Effector memory CD4-positive, alpha-beta T cell (primary cell): ENCODE results near the gene GDE1.

Experiments used
- DNase-seq, 3 donors: peaks; one replicate each; pipeline ENCODE4 v3.0.0-alpha.2; 2020
- H3K27ac ChIP-seq: 2 replicates; pipeline ENCODE4 v1.7.0; 2013; ENCODE audit warnings: mild to moderate bottlenecking, low read length, moderate library complexity; ENCODE audit not compliant: insufficient read depth, poor library complexity, severe bottlenecking
- H3K27me3 ChIP-seq: replicated peaks from 2 replicates; pipeline ENCODE4 v1.7.0; 2013; ENCODE audit warnings: mild to moderate bottlenecking, low read length; ENCODE audit not compliant: insufficient read depth, control insufficient read depth, poor library complexity, severe bottlenecking
- H3K36me3 ChIP-seq: 2 replicates; pipeline ENCODE4 v1.7.0; 2013; ENCODE audit warnings: mild to moderate bottlenecking, low read length, moderate library complexity; ENCODE audit not compliant: control insufficient read depth, insufficient read depth
- H3K4me1 ChIP-seq: 2 replicates; pipeline ENCODE4 v1.7.0; 2013; ENCODE audit warnings: low read length, mild to moderate bottlenecking; ENCODE audit not compliant: control insufficient read depth, insufficient read depth, poor library complexity, severe bottlenecking
- H3K4me3 ChIP-seq: 2 replicates; pipeline ENCODE4 v1.7.0; 2013; ENCODE audit warnings: low read length, low read depth, mild to moderate bottlenecking; ENCODE audit not compliant: insufficient read depth, poor library complexity, severe bottlenecking
- H3K9me3 ChIP-seq: 2 replicates; pipeline ENCODE4 v1.7.0; 2013; ENCODE audit warnings: mild to moderate bottlenecking, low read length, moderate library complexity; ENCODE audit not compliant: control insufficient read depth

The GDE1 gene

DNA sequence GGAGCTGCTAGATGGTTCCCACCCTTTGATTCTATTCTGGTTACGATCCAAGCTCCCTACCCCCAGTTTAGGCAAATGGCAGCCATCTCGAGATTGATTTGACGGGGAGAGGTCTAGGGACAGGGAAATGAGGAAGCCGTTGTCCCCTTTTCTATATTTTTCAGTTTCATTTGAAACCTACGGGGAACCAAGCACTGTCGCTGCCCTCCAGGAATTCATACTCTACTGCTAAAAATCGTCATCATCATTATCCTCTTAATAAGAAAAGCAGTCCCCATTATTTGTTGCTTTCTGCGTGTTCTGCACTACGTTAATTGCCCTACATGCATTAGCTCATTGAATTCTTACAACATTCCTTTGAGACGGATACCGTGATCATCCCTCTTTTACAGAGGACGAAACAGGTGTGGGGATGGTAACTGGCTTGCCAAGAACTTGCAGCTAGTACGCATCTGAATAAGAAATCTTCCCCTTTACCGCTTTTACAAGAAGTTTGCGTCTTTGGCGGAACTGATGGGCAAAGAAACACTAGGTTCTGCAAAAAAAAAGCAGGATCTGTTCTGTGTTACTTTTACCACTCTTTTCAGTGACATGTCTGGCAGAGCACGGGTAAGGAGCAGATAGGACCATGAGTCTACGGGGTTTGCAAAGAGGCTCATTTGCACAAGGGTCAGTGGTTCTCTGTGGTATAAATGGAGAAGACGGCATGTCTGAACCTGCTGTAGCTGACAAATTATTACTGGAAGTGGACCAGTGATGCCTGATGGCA is 2.9 kb upstream of the GDE1 start:
- no peak for DNase-seq
- Histone ChIP-seq H3K27ac (peak overlapping the region; percentile 67), H3K9me3 (no peaks in the 10 kb centered on the region), H3K27me3 (no peaks in the 10 kb centered on the region), H3K4me3 (peak overlapping the region; percentile 98), H3K36me3 (peaks cover 8% of the 10 kb centered on the region), H3K4me1 (peaks cover 21% of the 10 kb centered on the region)

DNA sequence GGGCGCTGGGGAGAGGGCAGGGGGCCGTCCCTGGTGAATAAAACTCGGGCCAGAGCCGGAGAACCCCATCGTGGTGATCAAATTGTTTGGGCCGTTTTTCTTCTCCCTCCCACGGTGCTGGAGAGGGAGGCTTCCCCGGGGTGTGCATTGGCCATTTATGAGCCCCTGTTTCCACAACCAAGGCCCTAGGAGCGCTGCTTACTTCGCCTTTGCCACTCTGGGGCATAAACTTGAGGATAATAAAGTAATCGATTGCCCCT is 2.4 kb upstream of the GDE1 start:
- H3K27ac ChIP-seq, result peak overlapping the region; percentile 67
- H3K27me3 ChIP-seq, result no peaks in the 10 kb centered on the region
- H3K4me3 ChIP-seq, result peak overlapping the region; percentile 98
- no peak for DNase-seq
- H3K36me3 ChIP-seq, result peaks cover 8% of the 10 kb centered on the region
- H3K4me1 ChIP-seq, result peaks cover 21% of the 10 kb centered on the region
- H3K9me3 ChIP-seq, result no peaks in the 10 kb centered on the region

- no peaks in the 10 kb centered on the region for H3K27me3 ChIP-seq
- H3K4me3 ChIP-seq, result peak within 1 kb of the TSS; percentile 98
- H3K9me3 ChIP-seq, result no peaks in the 10 kb centered on the region
- peak; percentile 89 to 92 (median 91) for DNase-seq
- peaks cover 21% of the 10 kb centered on the region for H3K4me1 ChIP-seq
- peaks cover 2% of the 10 kb centered on the region for H3K36me3 ChIP-seq
- peak within 1 kb of the TSS; percentile 67 for H3K27ac ChIP-seq
These were observed 1.9 kb upstream of the GDE1 start, which contains the start of gene CCP110 for GRCh38 chr16:19523559-19524355. Gene CCP110, plus strand, starts transcription at chr16:19523942. Its CDS starts 3,940 bp downstream, at chr16:19527882.

- H3K27me3 ChIP-seq, result no peaks in the 10 kb centered on the region
- H3K27ac ChIP-seq, result peak overlapping the region; percentile 67
- H3K36me3 ChIP-seq, result no peaks in the 10 kb centered on the region
- H3K9me3 ChIP-seq, result no peaks in the 10 kb centered on the region
- H3K4me3 ChIP-seq, result no peak overlapping the region
- H3K4me1 ChIP-seq, result peaks cover 21% of the 10 kb centered on the region
- no peak for DNase-seq
These were observed 1.3 kb upstream of the GDE1 start for GRCh38 chr16:19523184-19523558.

GRCh38 chr16:19522760-19523159 is 862 bp upstream of the GDE1 start:
- H3K27ac ChIP-seq, result no peak overlapping the region
- no peak for DNase-seq
- no peak overlapping the region for H3K4me3 ChIP-seq
- no peaks in the 10 kb centered on the region for H3K9me3 ChIP-seq
- no peaks in the 10 kb centered on the region for H3K36me3 ChIP-seq
- no peaks in the 10 kb centered on the region for H3K27me3 ChIP-seq
- H3K4me1 ChIP-seq, result peaks cover 21% of the 10 kb centered on the region

DNA sequence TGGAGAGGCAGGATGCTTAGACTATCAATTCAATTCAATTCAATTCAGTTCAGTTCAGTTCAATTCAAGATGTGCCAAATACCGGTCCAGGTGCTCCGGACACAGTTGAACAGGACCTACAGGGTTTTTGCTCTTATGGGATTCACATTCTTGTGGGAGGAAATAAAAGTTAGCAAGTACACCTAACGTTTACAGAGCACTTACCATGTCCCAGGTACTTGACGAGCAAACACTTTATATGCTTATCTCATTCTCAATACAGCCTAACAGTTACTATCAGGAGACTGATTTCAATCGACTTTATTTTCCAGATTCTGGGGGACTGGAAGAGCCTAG is 467 bp upstream of the GDE1 start:
- Histone ChIP-seq H3K9me3 (no peaks in the 10 kb centered on the region), H3K27me3 (no peaks in the 10 kb centered on the region), H3K27ac (peak overlapping the region; percentile 77), H3K4me3 (no peak overlapping the region), H3K4me1 (peaks cover 21% of the 10 kb centered on the region), H3K36me3 (no peaks in the 10 kb centered on the region)
- no peak for DNase-seq

DNA sequence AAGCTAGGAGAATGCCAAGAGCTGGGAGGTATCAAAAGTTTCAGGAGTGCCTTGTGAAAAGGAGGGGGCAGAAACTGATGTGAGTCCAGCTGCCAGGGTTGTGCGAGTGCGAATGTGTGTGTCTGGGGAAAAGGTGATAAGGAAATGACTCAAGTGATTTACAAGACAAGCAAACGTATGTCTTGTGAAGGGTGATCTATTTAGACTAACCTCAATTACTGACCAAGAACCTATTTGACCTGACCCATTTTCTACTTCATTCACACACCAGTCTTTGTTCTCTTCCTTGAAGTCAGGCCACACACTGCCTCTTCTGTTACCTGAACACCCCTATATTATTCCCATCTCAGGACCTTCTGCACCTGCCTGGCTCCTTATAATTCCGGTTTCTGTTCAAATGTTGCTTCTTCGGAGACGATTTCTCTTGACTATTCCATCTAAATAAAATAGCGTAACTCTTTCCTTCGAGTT is 1.0 kb downstream of the GDE1 start:
- H3K27ac ChIP-seq, result peak overlapping the region; percentile 77
- H3K4me3 ChIP-seq, result peak overlapping the region; percentile 77
- H3K27me3 ChIP-seq, result no peaks in the 10 kb centered on the region
- peaks cover 21% of the 10 kb centered on the region for H3K4me1 ChIP-seq
- no peak for DNase-seq
- H3K36me3 ChIP-seq, result peaks cover 10% of the 10 kb centered on the region
- no peaks in the 10 kb centered on the region for H3K9me3 ChIP-seq

DNA sequence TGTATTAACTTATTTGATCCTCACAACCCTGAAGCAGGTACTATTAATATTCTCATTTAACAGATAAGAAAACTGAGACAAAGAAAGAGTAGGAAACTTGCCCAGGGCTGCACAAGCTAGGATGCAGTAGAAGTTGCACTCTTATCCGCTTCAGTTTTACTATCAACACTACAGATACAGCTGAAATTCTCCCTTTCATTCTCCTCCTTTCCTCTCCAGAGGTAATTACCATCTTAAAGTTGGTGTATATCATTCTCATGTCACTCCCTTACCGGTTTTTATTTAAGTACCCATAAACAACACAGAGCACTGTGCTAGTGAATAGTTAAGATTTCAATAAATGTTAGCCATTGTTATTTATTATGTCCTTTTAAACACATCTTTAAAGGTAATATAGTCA is 3.5 kb downstream of the GDE1 start:
- H3K36me3 ChIP-seq, result peaks cover 19% of the 10 kb centered on the region
- H3K4me3 ChIP-seq, result no peak overlapping the region
- no peak overlapping the region for H3K27ac ChIP-seq
- H3K4me1 ChIP-seq, result peaks cover 13% of the 10 kb centered on the region
- no peaks in the 10 kb centered on the region for H3K9me3 ChIP-seq
- DNase-seq, result no peak
- H3K27me3 ChIP-seq, result no peaks in the 10 kb centered on the region

DNA sequence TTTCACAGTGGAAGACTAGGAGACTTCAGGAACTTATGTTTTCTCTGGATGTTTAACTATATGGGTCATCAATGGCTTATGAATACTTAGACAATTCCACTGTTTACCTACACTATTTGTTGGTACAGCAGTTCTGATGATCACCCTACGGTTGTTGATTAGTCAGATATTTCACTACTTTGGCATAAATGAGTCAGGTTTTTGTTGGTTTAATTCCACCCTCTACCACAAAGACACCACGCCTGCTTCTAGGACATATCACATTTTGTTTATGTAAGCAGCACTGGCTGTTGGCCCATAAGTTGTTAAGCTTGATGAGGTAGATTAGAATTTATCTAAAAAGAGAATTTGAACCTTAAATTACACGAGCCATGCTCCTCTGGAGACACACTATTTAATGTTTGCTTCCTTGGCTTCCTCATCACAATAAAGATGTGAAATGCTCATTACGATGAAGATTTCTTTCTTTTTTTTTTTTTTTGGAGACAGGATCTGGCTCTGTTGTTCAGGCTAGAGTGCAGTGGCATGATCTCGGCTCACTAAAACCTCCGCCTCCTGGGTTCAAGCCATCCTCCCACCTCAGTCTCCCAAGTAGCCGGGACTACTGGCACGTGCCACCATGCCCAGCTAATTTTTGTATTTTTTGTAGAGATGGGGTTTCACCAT is 4.3 kb downstream of the GDE1 start:
- H3K4me3 ChIP-seq, result no peak overlapping the region
- no peaks in the 10 kb centered on the region for H3K9me3 ChIP-seq
- no peak for DNase-seq
- H3K4me1 ChIP-seq, result peaks cover 13% of the 10 kb centered on the region
- H3K27ac ChIP-seq, result no peak overlapping the region
- H3K27me3 ChIP-seq, result no peaks in the 10 kb centered on the region
- H3K36me3 ChIP-seq, result peaks cover 19% of the 10 kb centered on the region

GRCh38 chr16:19515757-19516156 is 6.1 kb downstream of the GDE1 start:
- DNase-seq, result no peak
- Histone ChIP-seq H3K4me1 (peaks cover 3% of the 10 kb centered on the region), H3K9me3 (no peaks in the 10 kb centered on the region), H3K27ac (no peak overlapping the region), H3K27me3 (no peaks in the 10 kb centered on the region), H3K36me3 (peaks cover 22% of the 10 kb centered on the region), H3K4me3 (no peak overlapping the region)
